K562 (cell line): ENCODE measurements around the gene CRIP1. TPM values are rescaled to one million over a fixed set of nuclear protein-coding genes. Genes with fewer than 3 reads are reported as not detected.

Experiments
- ATAC-seq: fragments of 200-7000 bp; cut with Tn5 transposase; 3 replicates; pipeline ENCODE4 v1.9.1; 2020; ENCODE audit warnings: moderate library complexity
- BruUV-seq: library from RNA; stranded (reverse); fragments of 400-500 nt; replicated peaks from 2 replicates; lab custom pipeline; 2021; lab: Mats Ljungman, UMichigan
- CTCF ChIA-PET: fragments of 300-600 bp; formaldehyde crosslinking; extraction: SDS; loops from one replicate; lab custom pipeline; 2021; ENCODE audit warnings: low intra/inter-chr PET ratio; lab: Yijun Ruan, JAX
- POLR2A ChIA-PET: fragments of 300-600, 350-650 bp; sonication (Branson Sonifier 250); formaldehyde crosslinking; extraction: SDS; loops from one replicate; lab custom pipeline; 2021; ENCODE audit warnings: antibody characterized with exemption, inconsistent platforms; lab: Yijun Ruan, JAX
- DNase-seq, 4 experiments: peaks; one replicate each; pipeline versions ENCODE4 v3.0.0 to v3.0.0-alpha.2; 2011 to 2018; ENCODE audit warnings: low spot score in 3 of 4, mixed read lengths in 3 of 4; ENCODE audit errors: extremely low read depth in 1 of 4
- FAIRE-seq: peaks from 2 replicates; lab custom pipeline; 2011; peaks lifted over from hg19 to GRCh38; lab: Jason Lieb, UNC
- H2AFZ ChIP-seq: 2 replicates; pipeline ENCODE4 v1.6.0; 2011; ENCODE audit warnings: low read depth, low read length, control low read depth, inconsistent platforms
- H3K27ac ChIP-seq: fragments of 200-600 bp; 3 replicates; pipeline ENCODE4 v1.8.0; 2011; ENCODE audit warnings: low read depth, mild to moderate bottlenecking, control low read depth, inconsistent platforms, low read length, moderate library complexity, mixed read lengths; ENCODE audit errors: extremely low read depth
- H3K27me3 ChIP-seq, 2 experiments: fragments of 300-600 bp in 1 of 2; 2 replicates in 1 of 2; 3 replicates in 1 of 2; pipeline versions ENCODE4 v1.6.0 to v1.8.0; 2011; ENCODE audit warnings: inconsistent platforms in 2 of 2, low read length in 2 of 2, mild to moderate bottlenecking in 1 of 2, mixed read lengths in 1 of 2, moderate library complexity in 1 of 2; ENCODE audit not compliant: control insufficient read depth in 2 of 2, insufficient read depth in 2 of 2
- H3K36me3 ChIP-seq: fragments of 300-600 bp; 3 replicates; pipeline ENCODE4 v1.8.0; 2011; ENCODE audit warnings: mild to moderate bottlenecking, low read length, inconsistent platforms; ENCODE audit not compliant: control insufficient read depth, insufficient read depth
- H3K4me1 ChIP-seq, 2 experiments: fragments of 200-600 bp in 1 of 2; replicated peaks in 1 of 2; 2 replicates in 1 of 2; 3 replicates in 1 of 2; pipeline versions ENCODE4 v1.5.1 to v1.8.0; 2011; ENCODE audit warnings: inconsistent platforms in 2 of 2, low read length in 2 of 2, mild to moderate bottlenecking in 1 of 2, mixed read lengths in 1 of 2, moderate library complexity in 1 of 2; ENCODE audit not compliant: control insufficient read depth in 2 of 2, insufficient read depth in 2 of 2
- H3K4me2 ChIP-seq: 2 replicates; pipeline ENCODE4 v1.6.1; 2011; ENCODE audit warnings: low read length, control low read depth, inconsistent platforms, mixed read lengths; ENCODE audit not compliant: insufficient read depth
- H3K4me3 ChIP-seq: fragments of 200-600 bp; sonication (generic), shearing (Covaris generic); 2 replicates; pipeline ENCODE4 v1.5.1; 2016; ENCODE audit warnings: control low read depth, inconsistent platforms
- H3K79me2 ChIP-seq: fragments of 200-600 bp; 3 replicates; pipeline ENCODE4 v1.8.0; 2011; ENCODE audit warnings: low read length, inconsistent platforms; ENCODE audit not compliant: control insufficient read depth, insufficient read depth
- H3K9ac ChIP-seq, 2 experiments: 2 replicates each; pipeline versions ENCODE4 v1.6.0 to v1.6.1; 2011; ENCODE audit warnings: low read depth in 2 of 2, low read length in 2 of 2, control low read depth in 1 of 2, inconsistent platforms in 1 of 2, mild to moderate bottlenecking in 1 of 2, mixed read lengths in 1 of 2; ENCODE audit not compliant: insufficient read depth in 1 of 2
- H3K9me1 ChIP-seq: one replicate; pipeline ENCODE4 v1.6.0; 2011; ENCODE audit warnings: inconsistent platforms, mild to moderate bottlenecking, low read length, moderate library complexity; ENCODE audit not compliant: control insufficient read depth, insufficient read depth
- H3K9me3 ChIP-seq: replicated peaks from 2 replicates; pipeline ENCODE4 v1.5.1; 2011; ENCODE audit warnings: low read depth, low read length, inconsistent platforms; ENCODE audit not compliant: control insufficient read depth, insufficient read depth
- H4K20me1 ChIP-seq: replicated peaks from 2 replicates; pipeline ENCODE4 v1.6.1; 2011; ENCODE audit warnings: low read length, inconsistent platforms, mixed read lengths; ENCODE audit not compliant: control insufficient read depth, insufficient read depth
- DIDO1 ChIP-seq: fragments of 450-650 bp; IDR thresholded peaks from 2 replicates; pipeline ENCODE4 v1.6.1; 2016; ENCODE audit warnings: low read depth, missing biosample characterization, missing genetic modification characterization
- HCFC1 ChIP-seq: IDR thresholded peaks from 2 replicates; pipeline ENCODE4 v1.6.1; 2012; ENCODE audit warnings: low read depth, low read length, improper control_type of control experiment
- HNRNPL ChIP-seq: fragments of 200-400 bp; formaldehyde crosslinking; IDR thresholded peaks from 2 replicates; pipeline ENCODE4 v1.6.1; 2017; ENCODE audit warnings: low read depth, mild to moderate bottlenecking, low read length
- MIER1 ChIP-seq: fragments of 450-650 bp; IDR thresholded peaks from 2 replicates; pipeline ENCODE4 v1.6.1; 2016; ENCODE audit warnings: antibody characterized with exemption, mild to moderate bottlenecking, low read depth
- NCOA6 ChIP-seq: fragments of 450-650 bp; IDR thresholded peaks from 2 replicates; pipeline ENCODE4 v1.6.1; 2017; ENCODE audit warnings: mild to moderate bottlenecking
- ZNF134 ChIP-seq: fragments of 250-450 bp; sonication (Bioruptor Pico); conservative IDR thresholded peaks from 2 replicates; pipeline ENCODE4 v1.4.0; 2020
- WGBS: fragments of 100-300 bp; shearing (Covaris generic); methylation state at CpG from one replicate; pipeline ENCODE4 v1.1.6; 2016; ENCODE audit warnings: low coverage, mixed read lengths; ENCODE audit not compliant: insufficient coverage; ENCODE audit errors: missing lambda C conversion rate; 5-methylcytosine and 5-hydroxymethylcytosine counted together
- in situ Hi-C: fragments of 300-500 bp; cut with MboI; formaldehyde crosslinking; loops from 4 replicates; pipeline ENCODE4 v1.15.0; 2018; ENCODE audit warnings: inconsistent platforms, mixed read lengths
- intact Hi-C: fragments of 100-400 bp; cut with micrococcal nuclease; formaldehyde crosslinking; loops from 2 replicates; pipeline ENCODE4 v1.14.2; 2022
- polyA plus RNA-seq, 8 experiments: library from polyadenylated mRNA; depleted of rRNA in 4 of 8; stranded (reverse) in 5 of 8; unstranded in 3 of 8; fragments of >200 nt; fragmentation: Nextera tagmentation in 2 of 8; fragmentation: Illumina TruSeq in 1 of 8; extraction: Ambion mirVana in 2 of 8; extraction: Trizol in 1 of 8; gene quantifications; 2 replicates each; pipeline versions ENCODE4 v1.2.1 to v1.2.3, GENCODE V29; 2011 to 2014; ENCODE audit warnings: inconsistent platforms in 1 of 8, missing spikeins in 1 of 8
- total RNA-seq, 7 experiments: library from RNA; depleted of rRNA in 6 of 7; stranded (reverse); fragments of >200 nt in 6 of 7; fragmentation: Illumina TruSeq in 2 of 7; extraction: Trizol in 2 of 7; gene quantifications; 2 replicates each; pipeline versions ENCODE4 v1.2.1 to v1.2.3, GENCODE V29; 2011 to 2021; ENCODE audit warnings: low replicate concordance in 1 of 7

Gene CRIP1
- total and polyA plus RNA-seq, 9 of the 15 experiments (the other 6 are each of a cell fraction or from before 2014, with no cell fraction given) = 0.11 to 0.58 (median 0.14) TPM; not detected in 6

DNA sequence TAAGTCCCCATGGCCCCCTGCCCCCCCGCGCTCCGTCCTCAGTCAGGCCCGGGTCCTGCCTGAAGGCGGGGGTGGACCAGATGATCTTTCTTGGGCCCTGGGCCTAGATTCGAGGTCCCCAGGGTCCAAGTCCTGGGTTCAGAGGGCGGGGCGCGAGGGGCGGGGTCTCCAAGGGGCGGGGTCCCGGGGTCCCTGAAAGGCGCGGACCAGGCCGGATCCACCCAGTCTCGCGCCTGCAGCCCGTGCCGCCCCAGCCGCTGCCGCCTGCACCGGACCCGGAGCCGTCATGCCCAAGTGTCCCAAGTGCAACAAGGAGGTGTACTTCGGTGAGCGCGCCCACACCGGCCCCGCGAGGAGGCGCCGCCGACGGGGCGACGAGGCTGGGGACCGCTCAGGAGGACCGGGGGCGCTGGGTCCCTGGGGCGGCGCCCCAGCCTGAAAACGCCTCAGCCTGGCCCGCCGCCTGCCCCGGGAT, 325 bp downstream of the CRIP1 start:
- no peaks in the 10 kb centered on the region for H3K27me3 ChIP-seq
- intact Hi-C loops = loop anchor here (5.0 kb wide), 1 partner anchor 40 kb away; no protein-coding TSS in a partner anchor
- no TSS peak for BruUV-seq
- no peak overlapping the region for H3K4me2 ChIP-seq
- 0 out of 2 replicates have a peak, but pooled peaks have one; percentile 15 for TF ChIP-seq HNRNPL
- TF ChIP-seq HCFC1 = no peak
- TF ChIP-seq ZNF134 = no peak
- TF ChIP-seq NCOA6 = no peak
- TF ChIP-seq DIDO1 (tag) = no peak
- TF ChIP-seq MIER1 = no peak
- H4K20me1 ChIP-seq = peaks cover 3% of the 10 kb centered on the region
- no peak overlapping the region for H2AFZ ChIP-seq
- FAIRE-seq = no peak
- H3K79me2 ChIP-seq = peaks cover 3% of the 10 kb centered on the region; the same call in 2 of the 3 replicates
- no peak overlapping the region for H3K4me3 ChIP-seq
- H3K4me1 ChIP-seq = peaks cover 10 to 89% of the 10 kb centered on the region in 2 experiments
- H3K9me3 ChIP-seq = no peaks in the 10 kb centered on the region
- no peak for DNase-seq
- no peak overlapping the region for H3K27ac ChIP-seq
- no peaks in the 10 kb centered on the region for H3K9me1 ChIP-seq
- WGBS = 93% methylated on average over 8 of the region's 45 CpGs
- POLR2A ChIA-PET = no interaction called here
- no peaks in the 10 kb centered on the region for H3K36me3 ChIP-seq
- no peak for ATAC-seq
- CTCF ChIA-PET = no interaction called here
- H3K9ac ChIP-seq = no peak overlapping the region
- in situ Hi-C loops = loop anchor here (5.0 kb wide), 1 partner anchor 115 kb away; no protein-coding TSS in a partner anchor
